Prostate gland (tissue), 2 donors: ENCODE results near the gene KAZN.
A peak's percentile ranks its signal among the peaks of the same experiment; 100 is the strongest.

Experiments used
- POLR2A ChIP-seq: fragments of 450-650 bp; IDR thresholded peaks from one replicate; pipeline ENCODE4 v1.6.1; 2016; ENCODE audit warnings: antibody characterized with exemption, mild to moderate bottlenecking
- POLR2AphosphoS5 ChIP-seq: sonication (generic); formaldehyde crosslinking; IDR thresholded peaks from one replicate; pipeline ENCODE4 v1.6.1; 2017; ENCODE audit warnings: antibody characterized with exemption
- TF ChIP-seq, protein P1 (sequence below), 4 experiments: fragments of 200-600 bp in 2 of 4; fragments of 450-650 bp in 2 of 4; sonication (generic) in 2 of 4; IDR thresholded peaks; 1 replicate in 3 of 4; 2 replicates in 1 of 4; pipeline ENCODE4 v1.5.1; 2016 to 2019; ENCODE audit warnings: antibody characterized with exemption in 4 of 4, mild to moderate bottlenecking in 2 of 4, moderate library complexity in 2 of 4

DNA sequence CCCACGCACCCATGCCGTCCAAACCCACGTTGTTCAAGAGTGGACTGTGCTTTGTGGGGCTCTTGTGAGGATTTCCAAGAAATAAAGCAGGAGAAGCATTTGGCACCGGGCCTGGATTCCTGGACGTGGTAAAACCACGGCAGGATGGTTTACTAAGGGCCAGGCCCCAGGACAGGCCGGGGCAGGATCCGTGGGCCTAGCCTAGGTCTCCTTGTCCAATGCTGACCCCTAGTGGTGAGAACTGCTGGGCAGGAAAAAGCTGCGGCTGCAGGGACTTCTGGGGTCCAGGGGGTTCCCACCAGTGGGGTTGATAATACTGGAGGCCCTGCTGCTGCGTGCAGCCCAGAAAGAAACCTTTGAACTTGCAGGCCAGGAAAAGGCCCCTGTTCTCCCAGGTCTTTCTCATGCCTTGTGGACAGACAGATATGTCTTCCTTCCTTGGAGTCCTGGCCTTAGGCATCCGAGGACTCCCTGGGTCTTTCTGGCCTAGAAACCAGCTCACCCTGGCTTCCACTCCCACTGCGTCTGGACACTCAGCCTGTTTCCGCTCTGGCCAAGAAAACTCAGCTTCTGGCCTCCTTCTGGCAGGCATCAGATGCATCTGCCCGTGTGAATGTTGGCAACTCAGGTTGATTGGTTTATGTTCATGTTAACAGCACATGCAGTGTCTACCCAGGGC, 448.1 kb downstream of the KAZN start:
- TF ChIP-seq, protein P1, sequence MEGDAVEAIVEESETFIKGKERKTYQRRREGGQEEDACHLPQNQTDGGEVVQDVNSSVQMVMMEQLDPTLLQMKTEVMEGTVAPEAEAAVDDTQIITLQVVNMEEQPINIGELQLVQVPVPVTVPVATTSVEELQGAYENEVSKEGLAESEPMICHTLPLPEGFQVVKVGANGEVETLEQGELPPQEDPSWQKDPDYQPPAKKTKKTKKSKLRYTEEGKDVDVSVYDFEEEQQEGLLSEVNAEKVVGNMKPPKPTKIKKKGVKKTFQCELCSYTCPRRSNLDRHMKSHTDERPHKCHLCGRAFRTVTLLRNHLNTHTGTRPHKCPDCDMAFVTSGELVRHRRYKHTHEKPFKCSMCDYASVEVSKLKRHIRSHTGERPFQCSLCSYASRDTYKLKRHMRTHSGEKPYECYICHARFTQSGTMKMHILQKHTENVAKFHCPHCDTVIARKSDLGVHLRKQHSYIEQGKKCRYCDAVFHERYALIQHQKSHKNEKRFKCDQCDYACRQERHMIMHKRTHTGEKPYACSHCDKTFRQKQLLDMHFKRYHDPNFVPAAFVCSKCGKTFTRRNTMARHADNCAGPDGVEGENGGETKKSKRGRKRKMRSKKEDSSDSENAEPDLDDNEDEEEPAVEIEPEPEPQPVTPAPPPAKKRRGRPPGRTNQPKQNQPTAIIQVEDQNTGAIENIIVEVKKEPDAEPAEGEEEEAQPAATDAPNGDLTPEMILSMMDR (IDR thresholded peaks at IDR 0.05): peak; percentile 67 to 92 (median 90)
- TF ChIP-seq POLR2AphosphoS5 (no peak), POLR2A (no peak)
